Amniotic stem cell (primary cell): ENCODE results near the gene SLC9A9.
"Not testable (repeated sequence)": the region's sequence is repeated elsewhere in the genome, so short reads cannot be mapped to it uniquely, and the experiment has no call there.

ENCODE experiments used
- DNase-seq: peaks from one replicate; lab custom pipeline; 2025; lab: John Stamatoyannopoulos, UW

The SLC9A9 gene

GRCh38 chr3:143755978-143756377, 92.3 kb downstream of the SLC9A9 start:
- DNase-seq = no peak

GRCh38 chr3:143754090-143754489, 94.2 kb downstream of the SLC9A9 start:
- no peak for DNase-seq

- DNase-seq = no peak
Observed at GRCh38 chr3:143753456-143753855, 94.8 kb downstream of the SLC9A9 start.

DNA sequence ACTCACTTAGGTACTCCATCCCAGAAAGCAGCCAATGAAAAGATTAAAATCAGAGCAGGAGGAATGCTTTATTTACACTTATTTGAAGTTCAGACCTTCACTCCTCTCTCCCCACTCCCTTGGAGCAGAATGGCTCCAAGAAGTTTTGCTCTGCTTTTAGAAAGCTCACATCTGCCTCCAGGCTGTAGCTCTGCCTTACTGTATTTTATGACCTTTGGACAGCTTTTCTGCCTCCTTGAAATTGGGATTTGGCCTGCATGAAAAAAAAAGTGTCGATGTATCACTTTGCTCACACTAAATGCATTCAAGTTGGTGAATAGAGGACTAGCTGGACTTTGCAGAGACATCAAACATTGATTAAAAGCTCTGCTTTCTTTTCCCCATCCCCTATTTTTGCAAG, 95.3 kb downstream of the SLC9A9 start:
- DNase-seq = no peak

DNA sequence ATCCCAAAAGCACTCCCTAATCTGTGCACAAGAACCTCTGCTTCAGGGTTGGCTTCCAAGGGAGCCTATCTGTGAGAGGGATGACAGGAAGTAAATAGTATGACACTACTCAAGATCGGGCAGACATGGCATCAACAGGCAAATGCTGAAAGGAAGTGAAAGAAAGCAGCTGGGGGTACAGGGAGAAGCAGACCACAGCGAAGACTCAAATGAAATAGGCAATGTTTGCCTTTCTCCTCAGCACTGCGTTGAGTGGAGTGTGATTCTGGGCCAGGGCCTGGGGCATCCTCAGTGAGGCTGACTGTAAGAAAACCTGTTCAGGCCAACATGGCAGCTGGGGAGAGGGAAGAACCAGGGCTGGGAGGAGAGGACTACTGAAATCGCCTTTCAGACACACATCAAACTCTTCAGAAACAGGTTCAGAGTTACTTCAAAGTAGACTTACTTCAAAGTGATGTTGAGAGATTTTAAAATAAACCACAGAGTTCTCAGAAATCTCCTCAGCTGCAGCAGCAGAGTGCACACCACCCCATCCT, 96.6 kb downstream of the SLC9A9 start:
- DNase-seq = no peak

GRCh38 chr3:143750841-143751240, 97.4 kb downstream of the SLC9A9 start:
- no peak for DNase-seq

- no peak for DNase-seq
Observed at GRCh38 chr3:143749926-143750325, 98.3 kb downstream of the SLC9A9 start.

DNA sequence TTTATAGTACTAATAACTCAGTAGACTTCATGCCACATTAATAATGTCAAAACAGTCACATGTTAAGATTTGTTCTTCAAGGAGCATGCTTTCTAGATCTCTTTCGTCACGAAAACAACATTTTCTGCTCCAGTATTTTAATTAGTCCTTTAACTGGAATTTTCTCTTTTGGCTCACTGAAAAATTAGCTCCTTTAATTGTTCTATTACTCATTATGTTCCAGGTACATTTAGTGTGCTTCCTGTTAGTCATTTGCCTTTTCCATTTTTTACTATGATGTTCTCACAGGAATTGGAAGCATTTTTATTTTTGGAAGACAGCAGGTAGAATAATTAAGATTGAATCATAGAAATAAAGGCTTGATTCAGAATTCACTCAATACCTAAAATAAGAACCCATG, 111.2 kb downstream of the SLC9A9 start:
- no peak for DNase-seq

DNA sequence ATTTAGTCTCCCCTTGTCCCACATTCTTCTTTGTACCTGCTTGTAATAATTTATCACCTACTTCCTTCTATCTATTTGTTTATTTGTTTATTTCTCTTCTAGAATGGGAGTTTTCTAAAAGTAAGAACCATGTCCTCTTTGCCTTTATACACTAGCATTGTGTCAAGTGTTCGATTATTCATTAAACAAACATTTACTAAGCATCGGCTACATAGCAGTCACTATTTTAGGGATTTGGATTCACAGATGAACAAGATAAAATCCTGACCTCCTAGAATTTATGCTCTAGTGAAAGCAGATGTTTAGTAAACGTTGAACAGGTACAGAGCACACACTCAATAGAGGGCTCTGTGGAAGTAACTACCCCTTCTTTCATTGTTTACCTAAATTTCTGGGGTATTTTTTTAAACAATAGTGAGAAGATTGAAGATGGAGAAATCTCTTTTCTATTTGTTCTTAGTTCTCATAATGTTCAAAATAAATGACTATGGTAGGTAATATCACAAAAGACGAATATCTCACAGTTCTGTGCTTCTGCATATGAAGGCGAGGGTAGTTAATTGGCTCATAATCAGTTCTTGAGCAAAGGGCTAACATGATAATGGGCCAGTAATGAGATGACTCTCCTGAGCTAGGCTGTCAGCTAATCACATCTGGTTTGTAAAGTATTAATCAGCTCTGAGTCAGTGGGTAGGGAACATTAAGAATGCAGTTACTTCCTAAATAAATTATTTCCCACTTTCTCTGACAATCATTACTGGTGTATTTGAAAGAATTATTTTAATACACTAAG, 111.9 kb downstream of the SLC9A9 start:
- DNase-seq = no peak

GRCh38 chr3:143731776-143732175, 116.5 kb downstream of the SLC9A9 start:
- DNase-seq = no peak

GRCh38 chr3:143731320-143731719, 116.9 kb downstream of the SLC9A9 start:
- DNase-seq = no peak

GRCh38 chr3:143727391-143727790, 120.9 kb downstream of the SLC9A9 start:
- DNase-seq = no peak

DNA sequence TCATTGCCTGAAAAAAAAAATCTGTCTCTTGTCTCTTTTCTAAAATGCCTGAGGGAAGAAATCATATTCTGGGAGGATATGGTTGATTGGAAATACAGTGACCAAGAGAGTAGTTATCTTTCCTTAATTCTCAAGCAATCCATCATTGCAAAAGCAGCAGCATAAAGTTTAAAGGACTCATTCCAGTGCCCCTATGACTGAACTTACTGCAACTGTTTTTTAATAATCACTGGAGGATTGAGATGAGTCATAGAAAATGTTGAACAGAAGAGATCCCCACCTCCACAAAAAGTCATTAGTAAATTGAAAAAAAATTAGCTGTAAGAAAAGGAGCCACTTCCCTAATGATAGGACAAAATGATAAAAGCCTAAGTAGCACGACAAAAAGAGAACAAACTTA, 121.5 kb downstream of the SLC9A9 start:
- no peak for DNase-seq

DNA sequence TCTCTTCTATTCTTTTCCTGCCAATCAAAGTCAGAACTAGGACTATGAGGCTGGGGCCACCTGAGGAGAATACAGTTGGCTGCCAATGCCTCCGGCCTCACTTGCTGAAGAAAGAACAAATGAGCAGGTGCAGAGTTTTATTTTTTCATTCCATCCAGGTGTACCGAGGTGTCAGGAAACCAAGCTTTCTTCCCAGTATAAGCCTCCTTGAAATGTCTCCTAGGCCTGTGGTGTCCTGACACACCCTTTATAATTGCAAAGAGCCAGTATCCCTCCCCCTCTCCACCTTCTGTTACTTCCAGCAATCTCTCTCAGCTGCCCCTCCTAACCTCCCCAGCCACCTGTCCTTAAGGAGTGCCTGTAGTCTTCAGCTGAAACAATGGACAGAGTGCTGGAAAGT, 127.9 kb downstream of the SLC9A9 start:
- no peak for DNase-seq

GRCh38 chr3:143718463-143718862, 129.8 kb downstream of the SLC9A9 start:
- no peak for DNase-seq

GRCh38 chr3:143716731-143717130, 131.5 kb downstream of the SLC9A9 start:
- DNase-seq = no peak

- no peak for DNase-seq
Observed at GRCh38 chr3:143712522-143712921, 135.7 kb downstream of the SLC9A9 start.

DNA sequence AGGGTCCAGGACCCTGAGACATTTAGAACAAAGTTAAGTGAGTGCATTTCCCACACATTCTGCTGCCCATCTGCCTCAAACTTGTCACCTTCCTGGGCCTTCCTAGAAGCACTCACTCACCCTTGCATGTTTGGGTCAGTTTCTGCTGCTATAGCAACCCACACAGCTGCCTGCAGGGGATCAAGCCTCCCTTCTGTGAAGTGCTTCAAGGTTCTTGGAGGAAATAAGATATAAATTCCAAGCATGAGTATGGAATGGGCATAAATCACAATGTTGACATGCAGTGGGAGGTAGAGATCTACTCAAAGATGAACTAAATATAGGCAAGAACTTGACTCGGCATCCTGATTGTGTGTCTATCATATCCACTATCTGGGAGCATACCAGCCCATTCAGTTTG, 140.4 kb downstream of the SLC9A9 start:
- DNase-seq = no peak

DNA sequence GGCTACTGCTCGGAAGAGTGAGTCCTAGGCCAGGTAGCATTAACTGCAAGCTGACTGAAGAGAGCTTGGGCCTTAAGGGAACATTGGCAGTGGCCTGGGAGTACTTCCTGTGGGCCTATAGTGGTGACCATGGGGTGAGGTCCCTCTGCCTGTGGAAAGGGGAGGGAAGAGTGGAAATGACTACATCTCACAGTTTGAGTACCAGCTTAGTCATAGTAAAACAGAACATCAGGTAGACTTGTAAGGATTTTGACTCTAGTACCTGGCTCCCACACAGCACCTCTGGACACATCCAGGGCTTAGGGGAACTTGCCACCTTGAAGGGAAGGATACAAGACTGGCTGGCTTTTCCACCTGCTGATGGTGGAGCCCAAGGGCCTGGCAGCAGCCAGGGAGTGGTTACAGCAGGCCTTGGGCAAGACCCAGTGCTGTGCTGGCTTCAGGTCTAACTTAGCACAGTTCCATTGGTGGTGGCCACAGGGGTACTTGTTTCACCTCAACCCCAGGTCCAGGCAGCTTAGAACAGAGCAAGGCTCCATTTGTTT, 147.8 kb downstream of the SLC9A9 start:
- no peak for DNase-seq

- DNase-seq = no peak
Observed at GRCh38 chr3:143699424-143699823, 148.8 kb downstream of the SLC9A9 start.

DNA sequence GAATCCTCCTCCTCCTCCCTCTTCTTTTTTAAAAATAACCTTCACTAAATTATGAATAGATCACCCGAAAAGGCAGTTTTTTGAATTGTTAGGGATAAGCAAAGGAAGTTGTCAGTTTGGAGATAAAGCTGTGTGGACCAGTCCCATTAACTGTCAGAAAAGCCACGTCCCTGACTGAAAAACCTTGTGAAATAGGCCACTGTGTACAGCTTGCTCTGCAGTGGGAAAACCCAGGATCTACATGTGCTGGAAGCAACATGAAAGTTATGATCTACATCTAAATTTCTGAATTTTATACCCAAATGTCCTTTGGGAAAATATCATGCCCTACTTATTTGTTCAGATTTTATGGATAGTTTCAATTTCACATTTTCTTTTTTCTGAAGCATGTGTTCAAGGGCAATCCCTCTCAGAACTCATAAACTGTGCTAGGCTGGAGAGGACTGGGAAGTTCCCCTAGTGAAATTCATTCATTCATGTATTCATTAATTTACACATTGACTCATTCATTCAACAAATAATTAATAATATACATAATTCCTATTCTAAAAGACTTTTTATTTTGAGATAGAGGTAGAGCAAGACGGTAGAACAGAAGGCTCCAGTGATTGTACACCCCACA, 149.5 kb downstream of the SLC9A9 start:
- DNase-seq = no peak

- no peak for DNase-seq
Observed at GRCh38 chr3:143697975-143698374, 150.3 kb downstream of the SLC9A9 start.

DNA sequence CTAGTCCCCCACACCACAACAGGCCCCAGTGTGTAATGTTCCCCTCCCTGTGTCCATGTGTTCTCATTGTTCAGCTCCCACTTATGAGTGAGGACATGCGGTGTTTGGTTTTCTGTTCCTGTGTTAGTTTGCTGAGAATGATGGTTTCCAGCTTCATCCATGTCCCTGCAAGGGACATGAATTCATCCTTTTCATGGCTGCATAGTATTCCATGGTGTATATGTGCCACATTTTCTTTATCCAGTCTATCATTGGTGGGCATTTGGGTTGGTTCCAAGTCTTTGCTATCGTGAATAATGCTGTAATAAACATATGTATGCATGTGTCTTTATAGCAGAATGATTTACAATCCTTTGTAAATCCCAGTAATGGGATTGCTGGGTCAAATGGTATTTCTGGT, 152.9 kb downstream of the SLC9A9 start:
- not testable (repeated sequence) for DNase-seq
